Astrocyte (in vitro differentiated cells and primary cell): ENCODE data around the gene GTF3A.

Experiments
- EZH2 ChIP-seq: IDR thresholded peaks from 2 replicates; pipeline ENCODE4 v1.6.1; 2012; ENCODE audit warnings: mild to moderate bottlenecking, low read length, inconsistent platforms; ENCODE audit not compliant: insufficient read depth
- TF ChIP-seq, protein P1 (sequence below): IDR thresholded peaks from 2 replicates; pipeline ENCODE4 v1.5.1; 2011; ENCODE audit warnings: low read depth, mild to moderate bottlenecking, inconsistent platforms, low read length, moderate library complexity; ENCODE audit not compliant: insufficient read depth

DNA sequence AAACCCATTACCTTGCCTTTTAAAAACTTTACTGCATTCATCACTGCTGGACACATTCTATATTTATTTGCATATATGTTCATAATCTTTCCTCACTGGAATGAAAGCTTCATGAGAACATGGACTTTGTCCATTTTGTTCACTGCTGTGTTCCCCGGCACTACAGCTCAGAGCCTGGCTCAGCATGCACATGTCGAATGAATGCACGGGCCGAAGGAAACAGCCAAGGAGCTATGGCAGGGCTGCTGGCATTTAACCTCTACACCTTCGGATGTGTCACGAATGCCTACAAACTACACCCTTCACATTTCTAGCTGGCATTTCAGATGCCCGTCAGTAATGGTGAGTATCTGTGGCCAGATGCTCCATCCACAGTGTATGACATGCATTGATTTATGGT, 18.4 kb downstream of the GTF3A start:
- TF ChIP-seq, protein P1, sequence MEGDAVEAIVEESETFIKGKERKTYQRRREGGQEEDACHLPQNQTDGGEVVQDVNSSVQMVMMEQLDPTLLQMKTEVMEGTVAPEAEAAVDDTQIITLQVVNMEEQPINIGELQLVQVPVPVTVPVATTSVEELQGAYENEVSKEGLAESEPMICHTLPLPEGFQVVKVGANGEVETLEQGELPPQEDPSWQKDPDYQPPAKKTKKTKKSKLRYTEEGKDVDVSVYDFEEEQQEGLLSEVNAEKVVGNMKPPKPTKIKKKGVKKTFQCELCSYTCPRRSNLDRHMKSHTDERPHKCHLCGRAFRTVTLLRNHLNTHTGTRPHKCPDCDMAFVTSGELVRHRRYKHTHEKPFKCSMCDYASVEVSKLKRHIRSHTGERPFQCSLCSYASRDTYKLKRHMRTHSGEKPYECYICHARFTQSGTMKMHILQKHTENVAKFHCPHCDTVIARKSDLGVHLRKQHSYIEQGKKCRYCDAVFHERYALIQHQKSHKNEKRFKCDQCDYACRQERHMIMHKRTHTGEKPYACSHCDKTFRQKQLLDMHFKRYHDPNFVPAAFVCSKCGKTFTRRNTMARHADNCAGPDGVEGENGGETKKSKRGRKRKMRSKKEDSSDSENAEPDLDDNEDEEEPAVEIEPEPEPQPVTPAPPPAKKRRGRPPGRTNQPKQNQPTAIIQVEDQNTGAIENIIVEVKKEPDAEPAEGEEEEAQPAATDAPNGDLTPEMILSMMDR: no peak
- no peak for TF ChIP-seq EZH2
